GM19193 (cell line): Measurements from ENCODE around the gene REP15.

ENCODE experiments used
- POLR2A ChIP-seq: IDR thresholded peaks from 4 replicates; pipeline ENCODE4 v1.6.1; 2011; ENCODE audit not compliant: insufficient read depth, insufficient read length; ENCODE audit errors: extremely low read depth

Gene REP15

GRCh38 chr12:27696293-27696652, at the start of gene REP15:
Gene REP15 (plus strand): TSS chr12:27696447. CDS start chr12:27696563, 116 bp downstream.
- TF ChIP-seq POLR2A = no peak

GRCh38 chr12:27650011-27650410, 46.2 kb upstream of the REP15 start:
- no peak for TF ChIP-seq POLR2A

- TF ChIP-seq POLR2A = no peak
Observed at GRCh38 chr12:27651201-27651600, 45.0 kb upstream of the REP15 start.

GRCh38 chr12:27652174-27652763, 44.0 kb upstream of the REP15 start:
- TF ChIP-seq POLR2A = no peak

- no peak for TF ChIP-seq POLR2A
Observed at GRCh38 chr12:27653661-27654060, 42.6 kb upstream of the REP15 start.

- no peak for TF ChIP-seq POLR2A
Observed at GRCh38 chr12:27657296-27657695, 39.0 kb upstream of the REP15 start.

- TF ChIP-seq POLR2A = no peak
Observed at GRCh38 chr12:27665704-27666103, 30.5 kb upstream of the REP15 start.

- TF ChIP-seq POLR2A = no peak
Observed at GRCh38 chr12:27666510-27666909, 29.7 kb upstream of the REP15 start.

GRCh38 chr12:27667540-27667939, 28.7 kb upstream of the REP15 start:
- TF ChIP-seq POLR2A = no peak

GRCh38 chr12:27672051-27672450, 24.2 kb upstream of the REP15 start:
- TF ChIP-seq POLR2A = no peak

- no peak for TF ChIP-seq POLR2A
Observed at GRCh38 chr12:27672643-27673042, 23.6 kb upstream of the REP15 start.

- TF ChIP-seq POLR2A = no peak
Observed at GRCh38 chr12:27673101-27673718, 23.0 kb upstream of the REP15 start.

GRCh38 chr12:27674989-27675388, 21.3 kb upstream of the REP15 start:
- TF ChIP-seq POLR2A = no peak

- TF ChIP-seq POLR2A = no peak
Observed at GRCh38 chr12:27680619-27681018, 15.6 kb upstream of the REP15 start.

- no peak for TF ChIP-seq POLR2A
Observed at GRCh38 chr12:27682534-27682933, 13.7 kb upstream of the REP15 start.

GRCh38 chr12:27685274-27685673, 11.0 kb upstream of the REP15 start:
- no peak for TF ChIP-seq POLR2A

- no peak for TF ChIP-seq POLR2A
Observed at GRCh38 chr12:27686147-27686546, 10.1 kb upstream of the REP15 start.
